GM19467 (cell line): ENCODE results near the gene DPAGT1.
"Not testable (repeated sequence)": the region's sequence is repeated elsewhere in the genome, so short reads cannot be mapped to it uniquely, and the experiment has no call there.

ENCODE experiments used
- ATAC-seq: cut with Tn5 transposase; IDR thresholded peaks from one replicate; pipeline ENCODE4 v1.9.1; 2021; ENCODE audit warnings: mild to moderate bottlenecking, moderate library complexity; ENCODE audit not compliant: unreplicated experiment

The DPAGT1 gene

DNA sequence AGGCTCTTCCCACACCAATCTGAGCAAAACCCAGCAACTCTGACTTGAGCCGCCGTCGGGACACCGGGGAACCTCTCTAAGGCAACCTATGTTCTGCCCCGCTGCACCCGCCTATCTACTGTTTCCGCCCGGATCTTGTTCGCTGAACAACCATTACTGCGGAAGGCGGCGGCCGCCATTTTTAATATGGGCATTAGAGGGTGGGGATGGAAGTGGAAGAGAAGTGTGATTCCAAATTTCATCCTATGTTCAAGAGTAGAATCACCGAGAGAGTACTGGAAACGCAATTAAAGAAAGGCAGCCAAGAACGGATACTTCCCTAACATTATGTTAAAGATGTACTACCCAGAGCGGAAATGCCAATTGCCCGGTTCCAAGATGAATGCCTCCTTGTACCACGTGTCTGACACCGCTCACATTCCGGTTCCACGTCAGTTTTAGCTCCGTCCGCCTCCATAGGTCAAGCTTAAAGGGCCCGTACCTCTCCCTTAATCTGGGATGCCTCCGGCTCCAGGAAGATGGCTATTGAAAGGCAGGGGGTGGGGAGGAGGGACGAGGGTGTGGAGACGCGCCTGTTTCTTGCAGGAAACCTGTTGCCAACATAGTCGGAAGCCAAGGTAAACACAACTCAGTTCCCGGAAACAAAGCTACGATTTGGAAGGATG, at the start of gene DPAGT1:
TSS of gene DPAGT1 (minus strand) at position 95 of the 665 bp plus-strand sequence. CDS start 198 bp downstream, outside the sequence.
- peak; percentile 65 for ATAC-seq

DNA sequence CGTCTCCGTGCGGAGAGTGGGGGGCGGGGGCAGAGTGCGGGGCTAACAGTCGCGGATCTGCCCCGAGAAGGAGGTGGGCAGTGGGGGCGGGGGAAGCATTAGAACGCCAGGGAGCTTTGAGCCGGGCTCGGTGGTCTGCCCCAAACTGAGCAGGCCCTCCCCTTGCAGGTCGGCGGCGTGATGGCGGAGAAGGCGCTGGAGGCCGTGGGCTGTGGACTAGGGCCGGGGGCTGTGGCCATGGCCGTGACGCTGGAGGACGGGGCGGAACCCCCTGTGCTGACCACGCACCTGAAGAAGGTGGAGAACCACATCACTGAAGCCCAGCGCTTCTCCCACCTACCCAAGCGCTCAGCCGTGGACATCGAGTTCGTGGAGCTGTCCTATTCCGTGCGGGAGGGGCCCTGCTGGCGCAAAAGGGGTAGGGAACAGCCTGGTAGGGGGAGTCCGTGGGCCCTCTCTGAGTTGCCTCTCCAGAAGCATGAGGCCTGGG, 48.2 kb upstream of the DPAGT1 start:
- ATAC-seq = no peak

- ATAC-seq = no peak
These were observed 47.5 kb upstream of the DPAGT1 start, which contains the start of gene ABCG4 for GRCh38 chr11:119149018-119149785. Gene ABCG4, plus strand, starts transcription at chr11:119149052. Its CDS starts 914 bp downstream, at chr11:119149966.

- ATAC-seq = no peak
These were observed 47.0 kb upstream of the DPAGT1 start for GRCh38 chr11:119148720-119149017.

- no peak for ATAC-seq
These were observed 46.1 kb upstream of the DPAGT1 start for GRCh38 chr11:119147604-119148333.

DNA sequence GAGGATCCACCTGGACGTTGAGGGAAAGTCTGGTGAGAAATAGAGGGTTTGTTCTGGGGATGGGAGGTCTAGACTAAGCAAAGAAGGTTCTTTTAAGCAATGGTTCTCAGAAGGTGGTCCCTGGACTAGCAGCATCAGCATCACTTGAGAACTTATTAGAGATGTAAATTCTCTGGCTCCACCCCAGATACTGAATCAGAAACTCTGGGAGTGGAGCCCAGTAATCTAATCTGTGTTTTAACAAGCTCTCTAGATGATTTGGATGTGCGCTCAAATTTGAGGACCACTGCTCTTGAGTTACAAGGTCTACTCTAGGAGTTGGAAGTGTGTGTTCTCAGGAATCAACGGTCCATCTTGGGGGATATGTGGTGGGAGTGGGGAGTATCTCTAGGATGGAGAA, 43.9 kb upstream of the DPAGT1 start:
- ATAC-seq = no peak

- ATAC-seq = no peak
These were observed 43.3 kb upstream of the DPAGT1 start for GRCh38 chr11:119144825-119145486.

GRCh38 chr11:119139276-119139675, 37.6 kb upstream of the DPAGT1 start:
- not testable (repeated sequence) for ATAC-seq

GRCh38 chr11:119134389-119134978, 32.8 kb upstream of the DPAGT1 start:
- no peak for ATAC-seq

DNA sequence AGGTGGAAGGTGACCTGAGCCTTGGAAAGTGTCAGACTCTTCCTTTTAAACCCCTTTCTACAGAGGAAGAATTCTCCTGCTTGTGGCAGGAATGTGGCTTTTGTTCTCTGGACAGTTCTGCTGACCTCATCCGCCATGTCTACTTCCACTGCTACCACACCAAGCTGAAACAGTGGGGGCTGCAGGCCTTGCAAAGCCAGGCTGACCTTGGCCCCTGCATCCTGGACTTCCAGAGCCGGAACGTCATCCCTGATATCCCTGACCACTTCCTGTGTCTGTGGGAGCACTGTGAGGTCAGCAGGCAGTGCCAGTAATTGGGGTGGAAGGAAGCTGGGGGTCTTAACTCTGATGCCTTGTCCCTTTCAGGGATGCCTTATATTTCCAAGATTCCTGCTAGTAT, 29.0 kb upstream of the DPAGT1 start:
- ATAC-seq = no peak

DNA sequence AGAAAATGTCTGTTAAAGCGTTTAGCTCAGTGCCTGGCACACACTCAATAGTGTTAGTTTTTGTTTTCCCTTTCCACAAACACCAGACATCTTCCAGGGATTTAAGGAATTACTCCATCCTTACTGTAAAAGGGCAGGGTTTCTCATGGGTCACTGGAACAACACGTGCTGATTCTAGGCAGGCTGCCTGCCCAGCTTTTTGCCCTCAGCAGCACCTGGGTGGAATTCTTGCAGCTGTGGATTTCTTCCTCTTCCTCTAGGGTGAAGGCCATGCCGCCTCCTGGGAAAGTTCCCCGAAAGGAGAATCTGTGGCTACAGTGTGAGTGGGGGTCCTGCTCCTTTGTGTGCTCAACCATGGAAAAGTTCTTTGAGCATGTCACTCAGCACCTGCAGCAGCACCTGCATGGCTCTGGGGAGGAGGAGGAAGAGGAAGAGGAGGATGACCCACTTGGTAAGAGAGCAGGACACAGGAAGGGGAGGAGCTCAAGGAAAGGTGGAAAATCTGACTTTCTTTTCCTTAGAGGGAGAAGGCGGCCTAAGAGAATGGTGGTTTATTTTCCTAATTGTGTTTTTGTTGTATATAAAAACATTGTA, 25.1 kb upstream of the DPAGT1 start:
- no peak for ATAC-seq

- no peak for ATAC-seq
These were observed 24.2 kb upstream of the DPAGT1 start for GRCh38 chr11:119125821-119126220.

- ATAC-seq = no peak
These were observed 20.1 kb upstream of the DPAGT1 start for GRCh38 chr11:119121811-119122124.

DNA sequence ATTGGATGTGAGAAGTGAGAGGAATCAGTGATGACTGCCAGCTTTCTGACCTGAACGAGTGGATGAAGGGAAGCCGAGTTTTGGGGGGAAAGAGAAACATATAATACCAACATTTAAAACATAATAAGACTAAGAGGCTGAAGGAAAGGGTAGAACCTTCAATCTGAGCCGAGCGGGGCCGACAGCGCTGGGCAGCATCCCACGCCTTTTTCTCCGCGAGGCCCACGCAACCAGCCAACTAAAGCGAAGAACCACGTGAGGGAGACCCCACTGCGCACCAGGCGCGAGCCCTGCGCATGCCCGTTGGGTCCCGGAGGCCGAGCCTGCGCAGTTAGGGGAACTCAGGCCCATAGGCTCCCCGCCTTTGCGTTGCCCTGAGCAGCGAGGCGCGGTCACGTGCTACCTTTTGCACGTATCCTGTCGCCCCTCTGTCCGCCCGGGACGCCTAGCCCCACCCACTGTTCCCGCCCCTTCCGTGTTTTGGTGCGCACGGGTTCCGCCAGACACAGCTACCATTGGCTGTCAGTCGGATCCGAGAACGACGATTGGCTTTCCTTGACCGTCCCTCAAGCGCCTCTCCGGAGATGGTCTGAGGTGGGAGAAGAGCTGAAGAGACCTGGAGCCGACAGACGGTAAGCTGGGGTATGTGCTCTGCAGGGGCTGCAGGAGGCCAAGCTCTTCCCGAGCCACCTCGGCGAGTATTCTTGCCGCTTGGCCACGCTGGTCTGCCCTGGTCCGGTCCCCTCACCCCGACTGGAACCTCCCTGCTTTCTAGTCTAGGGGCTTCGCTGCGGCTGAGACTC, 19.6 kb upstream of the DPAGT1 start, which contains the start of gene HINFP:
TSS of gene HINFP (plus strand) at position 573 of the 803 bp plus-strand sequence. CDS start 5,365 bp downstream, outside the sequence.
- ATAC-seq = peak; percentile 96

DNA sequence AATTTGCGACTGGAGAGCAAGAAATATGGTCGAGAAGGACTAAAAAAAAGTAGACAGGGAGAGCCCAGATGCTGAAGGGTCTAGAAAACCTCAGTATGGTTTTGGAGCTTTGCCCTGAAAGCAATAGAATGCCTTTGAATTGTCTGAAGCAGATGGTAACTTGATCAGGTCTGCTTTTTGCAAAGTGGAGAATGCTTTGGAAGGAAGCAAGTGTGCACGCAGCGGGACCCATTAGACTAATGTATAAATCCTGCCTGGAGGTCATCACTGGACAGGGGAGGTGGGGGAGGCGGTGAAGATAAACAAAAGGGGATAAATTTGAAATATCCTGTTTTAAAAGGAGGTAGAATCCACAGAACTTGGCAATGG, 19.0 kb upstream of the DPAGT1 start:
- ATAC-seq = no peak

- ATAC-seq = no peak
These were observed 17.3 kb upstream of the DPAGT1 start for GRCh38 chr11:119118946-119119345.

DNA sequence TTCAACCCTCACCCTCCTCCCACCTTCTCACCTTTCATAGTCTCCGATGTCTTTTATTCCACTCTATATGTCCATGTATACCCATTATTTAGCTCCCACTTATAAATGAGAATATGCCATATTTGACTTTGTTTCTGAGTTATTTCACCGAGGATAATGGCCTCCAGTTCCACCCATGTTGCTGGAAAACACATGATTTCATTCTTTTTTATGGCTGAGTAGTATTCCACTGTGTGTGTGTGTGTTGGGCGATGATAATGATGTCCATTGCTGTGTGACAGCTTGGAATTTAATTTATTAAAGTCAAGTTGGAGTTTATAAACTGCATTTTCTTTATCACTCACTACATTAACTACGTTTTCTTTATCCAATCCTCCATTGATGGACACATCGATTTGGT, 16.6 kb upstream of the DPAGT1 start:
- no peak for ATAC-seq

GRCh38 chr11:119117004-119117706, 15.5 kb upstream of the DPAGT1 start:
- ATAC-seq = no peak

DNA sequence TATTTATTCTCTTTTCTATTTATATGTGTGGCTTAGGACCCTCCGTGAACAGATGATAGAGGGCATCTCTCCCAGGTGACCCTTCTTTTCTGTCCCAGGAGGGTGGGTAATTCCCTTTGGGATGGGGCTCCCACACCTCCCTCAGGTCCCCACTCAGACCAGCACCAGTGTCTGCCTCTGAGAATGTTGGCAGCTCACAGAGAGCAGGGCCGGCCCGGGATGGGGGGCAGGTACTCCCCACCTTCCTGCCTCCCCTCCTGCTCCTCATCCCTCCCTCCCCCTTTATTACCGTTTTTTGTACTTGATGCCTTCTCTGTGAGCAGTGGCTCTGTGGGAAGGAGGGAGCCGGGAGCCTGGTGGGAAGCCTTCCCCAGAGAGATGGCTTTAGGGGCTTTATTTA, 14.9 kb upstream of the DPAGT1 start:
- ATAC-seq = no peak
